ENCODE measurements around the gene FAM163B.

The FAM163B gene

DNA sequence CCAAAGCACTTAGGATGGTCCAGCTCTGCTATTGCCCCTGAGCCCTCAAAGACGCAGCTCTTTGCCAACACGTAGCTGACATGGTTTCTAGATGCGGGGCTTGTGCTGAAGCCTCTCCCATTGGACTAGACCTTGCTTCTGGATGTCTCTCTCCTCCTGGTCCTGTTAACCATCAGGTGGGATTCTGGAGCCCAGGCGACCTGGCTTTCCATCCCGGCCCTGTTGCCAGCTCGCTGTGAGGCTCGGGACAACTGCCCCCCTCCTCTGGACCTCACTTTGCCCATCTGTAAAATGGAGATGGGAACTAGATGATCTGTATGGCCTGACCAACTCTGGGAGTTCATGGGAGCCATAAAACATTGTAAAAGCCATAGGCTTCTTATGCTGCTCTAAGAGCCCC lies 31.0 kb upstream of the FAM163B start:
- in situ Hi-C loops (cut with MboI; ENCODE audit: low pct_unique_long_range_greater_than_20kb, low sequenced_read_pairs, unreplicated experiment), result no loop called here
- TF ChIP-seq, protein P1, sequence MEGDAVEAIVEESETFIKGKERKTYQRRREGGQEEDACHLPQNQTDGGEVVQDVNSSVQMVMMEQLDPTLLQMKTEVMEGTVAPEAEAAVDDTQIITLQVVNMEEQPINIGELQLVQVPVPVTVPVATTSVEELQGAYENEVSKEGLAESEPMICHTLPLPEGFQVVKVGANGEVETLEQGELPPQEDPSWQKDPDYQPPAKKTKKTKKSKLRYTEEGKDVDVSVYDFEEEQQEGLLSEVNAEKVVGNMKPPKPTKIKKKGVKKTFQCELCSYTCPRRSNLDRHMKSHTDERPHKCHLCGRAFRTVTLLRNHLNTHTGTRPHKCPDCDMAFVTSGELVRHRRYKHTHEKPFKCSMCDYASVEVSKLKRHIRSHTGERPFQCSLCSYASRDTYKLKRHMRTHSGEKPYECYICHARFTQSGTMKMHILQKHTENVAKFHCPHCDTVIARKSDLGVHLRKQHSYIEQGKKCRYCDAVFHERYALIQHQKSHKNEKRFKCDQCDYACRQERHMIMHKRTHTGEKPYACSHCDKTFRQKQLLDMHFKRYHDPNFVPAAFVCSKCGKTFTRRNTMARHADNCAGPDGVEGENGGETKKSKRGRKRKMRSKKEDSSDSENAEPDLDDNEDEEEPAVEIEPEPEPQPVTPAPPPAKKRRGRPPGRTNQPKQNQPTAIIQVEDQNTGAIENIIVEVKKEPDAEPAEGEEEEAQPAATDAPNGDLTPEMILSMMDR (IDR thresholded peaks at IDR 0.05; ENCODE audit: extremely low read depth, insufficient read depth, missing control alignments), result no peak
- no peak for DNase-seq (ENCODE audit: low spot score)

DNA sequence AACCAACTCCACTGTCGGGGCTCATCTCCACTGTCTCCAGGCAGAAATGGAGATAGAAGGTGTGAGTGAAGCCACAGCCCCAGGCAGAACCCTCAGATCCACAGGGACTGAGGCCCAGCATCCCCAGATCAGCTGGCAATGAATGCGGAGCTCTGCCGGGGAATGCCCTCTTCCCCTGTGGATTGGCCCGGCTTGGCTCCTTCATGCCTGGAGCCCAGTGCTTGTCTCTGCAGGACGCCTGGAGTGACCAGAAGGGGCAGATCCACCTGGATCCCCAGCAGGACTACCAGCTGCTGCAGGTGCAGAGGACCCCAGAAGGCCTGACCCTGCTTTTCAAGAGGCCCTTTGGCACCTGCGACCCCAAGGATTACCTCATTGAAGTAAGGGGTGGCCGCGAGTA lies 30.4 kb upstream of the FAM163B start:
- TF ChIP-seq, protein P1 (IDR thresholded peaks at IDR 0.05; ENCODE audit: extremely low read depth, insufficient read depth, missing control alignments), result no peak
- in situ Hi-C loops (cut with MboI; ENCODE audit: low pct_unique_long_range_greater_than_20kb, low sequenced_read_pairs, unreplicated experiment), result no loop called here
- DNase-seq (ENCODE audit: low spot score), result no peak

DNA sequence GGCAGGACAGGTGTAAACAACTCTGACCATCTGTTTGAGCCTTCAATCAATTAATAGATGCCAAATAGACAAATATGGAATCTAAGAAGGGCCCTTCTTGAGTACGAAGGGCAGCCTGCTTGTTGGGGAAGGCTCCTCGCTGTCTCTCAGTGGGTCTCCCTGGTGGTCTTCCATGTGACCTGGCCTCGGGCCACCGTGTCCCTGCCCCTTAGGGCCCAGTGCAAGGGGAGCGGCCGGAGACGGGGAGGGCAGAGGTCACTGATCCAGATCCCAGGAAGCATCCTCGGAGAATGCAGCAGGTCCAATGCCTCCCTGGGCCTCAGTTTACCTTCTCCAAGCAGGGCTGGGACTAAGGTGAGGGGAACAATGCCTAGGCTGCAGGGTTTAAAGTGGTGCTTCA lies 29.5 kb upstream of the FAM163B start:
- TF ChIP-seq, protein P1 (IDR thresholded peaks at IDR 0.05; ENCODE audit: extremely low read depth, insufficient read depth, missing control alignments), result no peak
- DNase-seq (ENCODE audit: low spot score), result no peak
- in situ Hi-C loops (cut with MboI; ENCODE audit: low pct_unique_long_range_greater_than_20kb, low sequenced_read_pairs, unreplicated experiment), result no loop called here

DNA sequence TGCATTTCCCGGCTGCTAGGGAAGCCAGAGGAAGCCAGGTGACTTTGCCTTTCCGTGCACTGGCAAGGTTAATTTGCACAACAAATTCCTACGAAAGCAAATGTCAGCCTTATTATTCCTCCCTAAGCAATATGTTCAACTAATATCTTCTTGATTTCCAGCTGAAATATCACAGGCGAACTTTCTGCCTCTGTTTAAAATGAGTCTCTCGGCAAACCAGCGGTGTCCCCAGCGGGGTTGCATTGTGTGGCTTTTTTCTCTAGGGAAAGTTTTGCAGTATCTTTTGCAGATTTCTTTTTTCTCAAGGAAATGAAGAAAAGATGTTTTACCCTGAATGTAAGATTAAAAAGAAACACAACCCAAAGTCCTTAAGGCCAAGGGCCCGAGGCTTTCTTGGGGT lies 28.9 kb upstream of the FAM163B start:
- no peak for DNase-seq (ENCODE audit: low spot score)
- TF ChIP-seq, protein P1 (IDR thresholded peaks at IDR 0.05; ENCODE audit: extremely low read depth, insufficient read depth, missing control alignments), result no peak
- in situ Hi-C loops (cut with MboI; ENCODE audit: low pct_unique_long_range_greater_than_20kb, low sequenced_read_pairs, unreplicated experiment), result no loop called here

DNA sequence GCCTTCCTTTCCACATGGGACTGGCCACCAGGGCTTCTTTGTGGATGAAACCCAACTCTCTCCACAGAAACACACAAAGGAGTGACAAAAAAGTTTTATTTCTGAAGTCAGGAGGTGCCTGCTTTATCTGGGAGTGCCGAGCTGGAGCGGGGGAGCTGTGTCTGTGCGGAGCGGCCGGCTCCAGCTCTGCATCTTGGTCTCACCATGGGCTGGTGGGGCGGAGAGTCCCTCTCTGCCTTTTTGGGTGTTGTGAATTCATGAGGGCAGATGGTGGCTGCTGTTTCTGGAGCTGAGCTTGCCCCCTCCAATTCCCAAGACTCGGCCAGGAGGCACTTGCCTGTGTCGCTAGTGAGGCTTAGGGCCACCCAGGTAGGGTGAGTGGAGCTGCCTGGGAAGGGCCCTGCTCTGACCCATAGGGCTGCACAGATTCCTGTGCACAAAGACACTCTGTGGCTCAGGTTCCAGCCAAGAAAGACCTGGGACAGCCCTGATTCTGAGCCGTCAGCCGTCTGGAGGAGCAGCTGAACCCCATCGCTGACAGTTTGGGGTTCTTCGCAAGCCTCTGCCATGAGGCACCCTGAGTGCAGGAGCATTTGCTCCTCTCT lies 28.4 kb upstream of the FAM163B start:
- in situ Hi-C loops (cut with MboI; ENCODE audit: low pct_unique_long_range_greater_than_20kb, low sequenced_read_pairs, unreplicated experiment), result no loop called here
- DNase-seq (ENCODE audit: low spot score), result no peak
- TF ChIP-seq, protein P1 (IDR thresholded peaks at IDR 0.05; ENCODE audit: extremely low read depth, insufficient read depth, missing control alignments), result no peak

DNA sequence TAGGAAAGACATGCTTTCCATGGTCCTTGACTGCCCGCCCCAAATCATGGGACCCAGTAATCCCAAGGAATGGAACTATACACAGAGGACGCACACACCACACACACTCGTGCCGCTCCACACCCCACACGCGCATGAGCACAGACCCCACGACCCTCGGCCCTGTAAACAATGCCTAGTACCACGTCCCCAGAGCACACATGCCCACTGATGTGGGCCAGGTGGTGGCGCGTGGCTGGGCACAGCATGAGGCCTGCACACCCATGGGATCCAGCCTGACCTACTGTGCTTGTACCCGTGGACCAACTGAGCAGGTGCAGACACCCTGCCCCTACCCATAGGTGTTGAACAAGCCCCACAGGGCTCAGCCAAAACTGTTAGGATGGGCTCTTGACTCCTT lies 27.7 kb upstream of the FAM163B start:
- in situ Hi-C loops (cut with MboI; ENCODE audit: low pct_unique_long_range_greater_than_20kb, low sequenced_read_pairs, unreplicated experiment), result no loop called here
- TF ChIP-seq, protein P1 (IDR thresholded peaks at IDR 0.05; ENCODE audit: extremely low read depth, insufficient read depth, missing control alignments), result no peak
- DNase-seq (ENCODE audit: low spot score), result no peak
